ENCODE measurements around the gene RBMS2.

DNA sequence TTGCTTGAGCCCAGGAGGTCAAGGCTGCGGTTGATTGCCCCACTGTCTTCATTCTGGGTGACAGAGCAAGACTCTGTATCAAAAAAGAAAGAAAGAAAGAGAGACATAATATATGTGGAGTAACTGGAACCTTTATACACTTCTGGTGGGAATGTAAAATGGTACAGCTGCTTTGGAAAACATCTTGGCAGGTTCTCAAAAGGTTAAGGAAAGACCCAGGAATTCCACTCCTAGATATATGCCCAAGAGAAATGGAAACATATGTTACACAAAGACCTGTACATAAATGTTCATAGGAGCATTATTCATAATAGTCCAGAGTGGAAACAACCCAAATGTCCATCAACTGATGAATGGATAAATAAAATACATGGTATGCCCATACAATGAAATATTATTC is 7.2 kb downstream of the RBMS2 start:
- TF ChIP-seq, protein P1, sequence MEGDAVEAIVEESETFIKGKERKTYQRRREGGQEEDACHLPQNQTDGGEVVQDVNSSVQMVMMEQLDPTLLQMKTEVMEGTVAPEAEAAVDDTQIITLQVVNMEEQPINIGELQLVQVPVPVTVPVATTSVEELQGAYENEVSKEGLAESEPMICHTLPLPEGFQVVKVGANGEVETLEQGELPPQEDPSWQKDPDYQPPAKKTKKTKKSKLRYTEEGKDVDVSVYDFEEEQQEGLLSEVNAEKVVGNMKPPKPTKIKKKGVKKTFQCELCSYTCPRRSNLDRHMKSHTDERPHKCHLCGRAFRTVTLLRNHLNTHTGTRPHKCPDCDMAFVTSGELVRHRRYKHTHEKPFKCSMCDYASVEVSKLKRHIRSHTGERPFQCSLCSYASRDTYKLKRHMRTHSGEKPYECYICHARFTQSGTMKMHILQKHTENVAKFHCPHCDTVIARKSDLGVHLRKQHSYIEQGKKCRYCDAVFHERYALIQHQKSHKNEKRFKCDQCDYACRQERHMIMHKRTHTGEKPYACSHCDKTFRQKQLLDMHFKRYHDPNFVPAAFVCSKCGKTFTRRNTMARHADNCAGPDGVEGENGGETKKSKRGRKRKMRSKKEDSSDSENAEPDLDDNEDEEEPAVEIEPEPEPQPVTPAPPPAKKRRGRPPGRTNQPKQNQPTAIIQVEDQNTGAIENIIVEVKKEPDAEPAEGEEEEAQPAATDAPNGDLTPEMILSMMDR (IDR thresholded peaks at IDR 0.05) = no peak
- no peak for TF ChIP-seq EZH2 (IDR thresholded peaks at IDR 0.05; ENCODE audit: borderline replicate concordance, insufficient read depth, low read depth, low read length, poor library complexity, severe bottlenecking)
